Hematopoietic multipotent progenitor cell treated with erythropoietin and hydrocortisone succinate and interleukin-3 and kit ligand, for 17 days (in vitro differentiated cells): Measurements from ENCODE around the gene PSRC1.

Source experiments
- DNase-seq: peaks from one replicate; pipeline ENCODE4 v3.0.0-alpha.2; 2015; ENCODE audit warnings: low spot score

PSRC1 gene

GRCh38 chr1:109271458-109271857 is 11.5 kb downstream of the PSRC1 start:
- no peak for DNase-seq

GRCh38 chr1:109270623-109271317 is 12.2 kb downstream of the PSRC1 start:
- DNase-seq = no peak

DNA sequence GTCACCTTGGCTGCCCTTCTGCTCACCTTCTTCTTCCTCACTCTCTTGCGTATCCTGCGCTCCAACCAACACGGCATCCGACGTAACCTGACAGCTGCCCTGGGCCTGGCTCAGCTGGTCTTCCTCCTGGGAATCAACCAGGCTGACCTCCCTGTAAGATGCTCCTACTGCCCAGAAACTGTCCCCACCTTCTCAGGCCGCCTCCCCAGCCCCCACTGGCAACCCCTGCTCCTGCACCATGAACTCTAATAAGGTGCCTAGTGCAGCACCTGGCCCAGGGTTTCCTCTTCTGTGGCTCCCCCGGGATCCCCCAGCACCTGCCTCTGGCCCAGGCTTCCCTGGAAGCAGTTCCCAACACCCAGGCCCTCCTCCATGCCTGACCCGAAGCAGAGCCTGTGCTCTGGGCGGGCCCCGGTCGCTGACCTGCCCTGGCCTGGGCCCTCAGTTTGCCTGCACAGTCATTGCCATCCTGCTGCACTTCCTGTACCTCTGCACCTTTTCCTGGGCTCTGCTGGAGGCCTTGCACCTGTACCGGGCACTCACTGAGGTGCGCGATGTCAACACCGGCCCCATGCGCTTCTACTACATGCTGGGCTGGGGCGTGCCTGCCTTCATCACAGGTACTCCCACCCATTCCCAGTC is 12.8 kb downstream of the PSRC1 start:
- no peak for DNase-seq

GRCh38 chr1:109269212-109269980 is 13.5 kb downstream of the PSRC1 start:
- DNase-seq = no peak

DNA sequence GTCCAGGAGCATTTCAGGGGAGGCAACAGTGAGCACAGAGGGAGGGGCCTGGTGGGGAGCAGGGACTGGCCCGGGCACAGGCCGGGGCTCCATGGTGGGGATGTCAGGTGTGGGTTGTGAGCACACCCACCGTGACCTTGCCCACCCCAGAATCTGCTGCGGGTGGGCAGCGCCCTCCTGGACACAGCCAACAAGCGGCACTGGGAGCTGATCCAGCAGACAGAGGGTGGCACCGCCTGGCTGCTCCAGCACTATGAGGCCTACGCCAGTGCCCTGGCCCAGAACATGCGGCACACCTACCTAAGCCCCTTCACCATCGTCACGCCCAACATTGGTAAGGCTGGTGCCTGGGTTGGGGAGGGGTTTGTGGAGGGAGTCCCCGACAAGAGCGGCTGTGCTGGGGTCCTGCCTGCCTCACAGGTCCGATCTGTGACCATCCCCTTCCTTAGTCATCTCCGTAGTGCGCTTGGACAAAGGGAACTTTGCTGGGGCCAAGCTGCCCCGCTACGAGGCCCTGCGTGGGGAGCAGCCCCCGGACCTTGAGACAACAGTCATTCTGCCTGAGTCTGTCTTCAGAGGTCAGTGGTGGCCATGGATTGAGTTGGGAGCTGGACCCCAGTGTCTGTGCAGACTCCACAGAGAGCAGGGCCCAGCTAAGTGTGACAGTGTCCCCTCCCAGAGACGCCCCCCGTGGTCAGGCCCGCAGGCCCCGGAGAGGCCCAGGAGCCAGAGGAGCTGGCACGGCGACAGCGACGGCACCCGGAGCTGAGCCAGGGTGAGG is 14.3 kb downstream of the PSRC1 start:
- no peak for DNase-seq

DNA sequence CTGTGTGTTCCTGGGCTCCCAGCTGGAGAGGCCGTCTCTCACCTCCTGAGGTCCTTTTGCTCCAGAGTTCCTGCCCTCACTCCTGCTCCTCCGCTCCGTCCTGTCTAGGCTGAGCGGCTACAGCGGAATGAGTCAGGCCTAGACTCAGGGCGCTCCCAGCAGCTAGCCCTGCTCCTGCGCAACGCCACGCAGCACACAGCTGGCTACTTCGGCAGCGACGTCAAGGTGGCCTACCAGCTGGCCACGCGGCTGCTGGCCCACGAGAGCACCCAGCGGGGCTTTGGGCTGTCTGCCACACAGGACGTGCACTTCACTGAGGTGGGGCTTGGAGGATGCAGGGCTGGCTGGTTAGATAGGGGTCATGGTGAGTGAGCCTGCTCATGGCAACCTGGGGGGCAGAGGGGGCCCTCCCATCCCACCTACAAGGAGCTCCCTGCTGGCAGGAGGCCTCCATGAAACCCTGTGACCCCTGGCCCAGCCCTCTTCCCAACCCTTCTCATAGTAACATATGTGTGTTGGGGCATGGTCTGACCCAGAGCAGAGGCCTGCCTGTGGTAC is 15.1 kb downstream of the PSRC1 start:
- no peak for DNase-seq

DNA sequence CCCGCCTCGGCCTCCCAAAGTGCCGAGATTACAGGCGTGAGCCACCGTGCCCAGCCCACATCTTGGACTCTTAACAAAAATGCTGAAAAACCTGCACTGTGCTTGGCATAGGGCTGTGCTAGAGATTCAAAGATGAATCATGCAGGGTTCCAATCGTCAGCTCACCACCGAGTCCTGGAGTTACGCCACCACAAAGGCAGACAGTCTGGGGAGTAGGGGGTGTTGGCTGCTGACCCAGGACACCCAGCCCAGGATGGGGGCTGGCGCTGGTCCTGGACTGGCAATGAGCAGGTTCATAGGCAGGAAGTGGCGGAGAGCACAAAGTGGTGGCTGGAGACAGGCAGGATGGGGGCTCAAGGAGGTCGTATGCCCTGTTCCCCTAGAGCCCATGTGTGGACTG is 16.0 kb downstream of the PSRC1 start:
- no peak for DNase-seq

GRCh38 chr1:109265741-109266330 is 17.1 kb downstream of the PSRC1 start:
- no peak for DNase-seq

DNA sequence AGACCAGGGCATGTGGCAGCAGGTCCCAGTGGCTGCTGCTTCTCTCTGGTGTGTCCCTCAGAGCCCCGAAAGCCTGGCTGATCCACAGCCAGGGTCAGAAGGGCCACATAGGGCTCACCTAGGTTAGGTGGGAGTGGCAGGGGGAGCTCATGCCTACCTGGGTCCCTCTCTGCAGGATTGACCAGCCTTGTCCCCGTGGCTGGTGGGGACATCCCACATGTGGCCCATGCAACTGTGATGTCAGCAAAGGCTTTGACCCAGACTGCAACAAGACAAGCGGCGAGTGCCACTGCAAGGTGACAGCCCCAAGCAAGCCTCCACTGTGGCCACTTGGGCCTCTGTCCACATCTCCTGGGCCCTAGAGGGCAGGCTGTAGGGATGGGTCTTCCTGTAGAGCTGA is 17.9 kb downstream of the PSRC1 start:
- no peak for DNase-seq

DNA sequence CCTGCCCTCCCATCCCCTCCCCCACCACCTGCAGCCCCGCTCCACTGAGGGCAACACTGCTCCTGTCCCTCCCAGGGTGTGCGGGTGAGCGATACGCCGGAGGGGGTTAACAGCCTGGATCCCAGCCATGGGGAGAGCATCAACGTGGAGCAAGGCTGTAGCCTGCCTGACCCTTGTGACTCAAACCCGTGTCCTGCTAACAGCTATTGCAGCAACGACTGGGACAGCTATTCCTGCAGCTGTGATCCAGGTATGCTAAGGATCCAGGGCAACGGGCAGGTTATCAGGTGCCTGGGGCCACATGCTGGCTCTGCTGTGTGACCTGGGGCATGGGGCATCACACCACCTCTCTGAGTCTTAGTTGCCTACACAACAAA is 18.6 kb downstream of the PSRC1 start:
- no peak for DNase-seq

- DNase-seq = peak; percentile 77
Observed at GRCh38 chr1:109263597-109264378, 19.2 kb downstream of the PSRC1 start.

GRCh38 chr1:109263234-109263596 is 19.7 kb downstream of the PSRC1 start:
- no peak for DNase-seq

GRCh38 chr1:109262231-109263055 is 20.5 kb downstream of the PSRC1 start:
- DNase-seq = no peak

GRCh38 chr1:109261578-109261977 is 21.4 kb downstream of the PSRC1 start:
- no peak for DNase-seq

- DNase-seq = no peak
Observed at GRCh38 chr1:109261006-109261405, 21.9 kb downstream of the PSRC1 start.

DNA sequence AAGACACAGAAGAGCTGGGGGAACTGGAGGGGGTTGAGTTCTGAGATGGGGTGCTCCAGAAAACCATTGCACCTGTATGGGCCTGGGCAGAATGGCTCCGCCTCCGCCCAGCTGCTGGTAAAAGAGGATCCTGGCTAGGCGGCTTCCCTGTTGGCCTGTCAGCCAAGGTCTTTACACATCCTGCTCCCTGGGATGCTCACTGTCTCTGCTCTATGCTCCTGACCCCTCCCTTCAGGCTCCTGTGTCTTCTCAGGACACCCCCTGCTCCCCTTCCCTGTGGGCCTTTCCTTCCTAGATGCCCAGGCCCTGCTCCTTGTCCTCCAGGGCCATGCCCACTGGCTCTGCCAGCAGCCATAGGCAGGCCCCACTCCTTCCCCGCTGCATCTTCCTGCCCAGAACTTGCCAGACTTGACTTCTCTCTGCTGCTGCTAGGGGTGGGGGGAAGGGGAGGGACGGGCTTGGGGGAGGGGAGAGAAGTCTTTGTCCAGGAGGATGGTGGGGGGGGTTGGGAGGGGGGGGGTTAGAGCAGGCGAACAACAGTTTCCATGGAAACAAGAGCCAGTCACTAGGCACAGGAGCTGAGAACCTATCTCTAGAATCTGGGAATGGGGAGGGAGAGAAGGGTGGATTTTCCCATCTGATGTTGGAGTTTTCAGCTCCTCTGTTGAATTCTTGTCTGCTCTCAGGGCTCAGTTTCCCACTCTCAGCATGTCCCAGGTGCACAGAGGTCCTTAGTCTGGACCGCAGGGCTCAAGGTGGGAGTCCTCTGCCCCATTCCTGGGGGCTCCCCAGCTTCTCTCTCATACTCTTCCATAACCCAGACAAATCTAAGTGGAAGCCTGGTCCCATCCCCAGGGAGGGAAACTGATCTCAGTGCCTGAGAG is 23.0 kb downstream of the PSRC1 start:
- no peak for DNase-seq

DNA sequence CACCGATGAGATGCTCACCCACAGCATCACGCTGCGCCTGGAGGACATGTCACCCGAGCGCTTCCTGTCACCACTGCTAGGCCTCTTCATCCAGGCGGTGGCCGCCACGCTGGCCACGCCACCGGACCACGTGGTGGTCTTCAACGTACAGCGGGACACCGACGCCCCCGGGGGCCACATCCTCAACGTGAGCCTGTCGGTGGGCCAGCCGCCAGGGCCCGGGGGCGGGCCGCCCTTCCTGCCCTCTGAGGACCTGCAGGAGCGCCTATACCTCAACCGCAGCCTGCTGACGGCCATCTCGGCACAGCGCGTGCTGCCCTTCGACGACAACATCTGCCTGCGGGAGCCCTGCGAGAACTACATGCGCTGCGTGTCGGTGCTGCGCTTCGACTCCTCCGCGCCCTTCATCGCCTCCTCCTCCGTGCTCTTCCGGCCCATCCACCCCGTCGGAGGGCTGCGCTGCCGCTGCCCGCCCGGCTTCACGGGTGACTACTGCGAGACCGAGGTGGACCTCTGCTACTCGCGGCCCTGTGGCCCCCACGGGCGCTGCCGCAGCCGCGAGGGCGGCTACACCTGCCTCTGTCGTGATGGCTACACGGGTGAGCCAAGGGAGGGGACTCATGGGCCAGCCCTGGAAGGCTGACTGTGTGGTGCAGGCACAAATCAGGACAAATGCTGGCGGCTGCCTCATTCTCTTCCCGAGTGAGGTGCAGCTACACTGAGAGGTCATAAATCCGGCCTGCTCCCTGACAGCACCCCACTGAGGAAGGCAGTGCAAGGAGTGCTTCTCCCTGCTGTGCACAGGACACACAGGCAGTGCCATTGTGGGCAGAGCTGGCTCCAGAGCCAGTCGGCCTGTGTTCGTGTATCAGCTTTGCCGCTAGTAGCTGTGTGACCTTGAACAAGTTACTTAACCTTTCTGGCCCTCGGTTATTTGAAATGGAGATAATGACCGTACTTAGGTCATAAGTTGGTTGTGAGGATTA is 24.2 kb downstream of the PSRC1 start:
- DNase-seq = no peak
